Activated naive CD4-positive, alpha-beta T cell treated with anti-CD3 and anti-CD28 coated beads, Interleukin-2, amount 50 U/mL, for 72 hours (primary cell): ENCODE data around the gene RNF225. TPM values are rescaled to one million over a fixed set of nuclear protein-coding genes. Genes with fewer than 3 reads are reported as not detected.
"Not testable (repeated sequence)": the region's sequence is repeated elsewhere in the genome, so short reads cannot be mapped to it uniquely, and the experiment has no call there.

Experiments
- ATAC-seq, 2 donors: fragments of 150-1000 bp; cut with Tn5 transposase; 2 replicates each; pipeline ENCODE4 v1.10.0; 2021; ENCODE audit warnings: mild to moderate bottlenecking in 2 of 2, moderate library complexity in 2 of 2
- DNase-seq, 2 donors: peaks; one replicate each; pipeline ENCODE4 v3.0.0; 2021 to 2022; ENCODE audit warnings: low spot score in 2 of 2
- H3K27ac Mint-ChIP-seq, 2 donors: one replicate each; pipeline ENCODE4 v1.8.0; 2022; ENCODE audit warnings: mild to moderate bottlenecking in 2 of 2, mixed read lengths in 2 of 2
- H3K36me3 Mint-ChIP-seq, 2 donors: one replicate each; pipeline ENCODE4 v1.8.0; 2022; ENCODE audit warnings: mixed read lengths in 2 of 2
- H3K9me3 Mint-ChIP-seq, 2 donors: one replicate each; pipeline ENCODE4 v1.8.0; 2022; ENCODE audit warnings: mixed read lengths in 2 of 2
- total RNA-seq, 2 donors: library from RNA; stranded (reverse); gene quantifications; one replicate each; pipeline ENCODE4 v1.2.3, GENCODE V29; 2022

The RNF225 gene
- total RNA-seq, 2 donors from 2014 or later, result 0.48 to 0.60 TPM

- Mint-ChIP-seq H3K27ac (no peak overlapping the region), H3K9me3 (no peaks in the 10 kb centered on the region), H3K36me3 (peaks cover 18 to 23% of the 10 kb centered on the region in 2 donors)
- ATAC-seq (no peak), DNase-seq (no peak)
Observed at GRCh38 chr19:58396691-58397532, 1.5 kb downstream of the RNF225 start.

GRCh38 chr19:58397533-58398037, 2.1 kb downstream of the RNF225 start:
- no peak for DNase-seq
- no peak overlapping the region for H3K27ac Mint-ChIP-seq
- no peak for ATAC-seq
- peaks cover 18 to 23% of the 10 kb centered on the region in 2 donors for H3K36me3 Mint-ChIP-seq
- no peaks in the 10 kb centered on the region for H3K9me3 Mint-ChIP-seq

GRCh38 chr19:58398087-58398486, 2.6 kb downstream of the RNF225 start:
- Mint-ChIP-seq H3K9me3 (no peaks in the 10 kb centered on the region), H3K27ac (no peak overlapping the region), H3K36me3 (peaks cover 18% of the 10 kb centered on the region in 2 donors)
- ATAC-seq (no peak), DNase-seq (no peak)

- Mint-ChIP-seq H3K36me3 (peaks cover 13 to 16% of the 10 kb centered on the region in 2 donors), H3K27ac (no peak overlapping the region), H3K9me3 (no peaks in the 10 kb centered on the region)
- ATAC-seq (no peak), DNase-seq (no peak)
Observed at GRCh38 chr19:58398545-58398944, 3.1 kb downstream of the RNF225 start.

GRCh38 chr19:58399903-58400302, 4.4 kb downstream of the RNF225 start:
- peaks cover under 1 to 2% of the 10 kb centered on the region in 2 donors for H3K36me3 Mint-ChIP-seq
- DNase-seq, result no peak
- ATAC-seq, result no peak
- H3K27ac Mint-ChIP-seq, result peak overlapping the region in 1 of 2 donors; percentile 53
- no peaks in the 10 kb centered on the region for H3K9me3 Mint-ChIP-seq

GRCh38 chr19:58400316-58400915, 5.0 kb downstream of the RNF225 start:
- DNase-seq, result no peak
- no peak for ATAC-seq
- Mint-ChIP-seq H3K9me3 (no peaks in the 10 kb centered on the region), H3K36me3 (no peaks in the 10 kb centered on the region), H3K27ac (peak overlapping the region; percentile 70 to 93)

GRCh38 chr19:58400916-58401839, 5.7 kb downstream of the RNF225 start:
- ATAC-seq, result peak; percentile 97 to 99
- peak overlapping the region; percentile 70 to 93 for H3K27ac Mint-ChIP-seq
- peak; percentile 98 to 99 for DNase-seq
- no peaks in the 10 kb centered on the region for H3K36me3 Mint-ChIP-seq
- no peaks in the 10 kb centered on the region for H3K9me3 Mint-ChIP-seq

- ATAC-seq, result no peak
- Mint-ChIP-seq H3K27ac (peak overlapping the region in 1 of 2 donors; percentile 70), H3K36me3 (no peaks in the 10 kb centered on the region), H3K9me3 (no peaks in the 10 kb centered on the region)
- DNase-seq, result no peak
Observed at GRCh38 chr19:58401840-58402421, 6.5 kb downstream of the RNF225 start.

- not testable (repeated sequence) for H3K36me3 Mint-ChIP-seq, DNase-seq, H3K9me3 Mint-ChIP-seq, ATAC-seq
- H3K27ac Mint-ChIP-seq, result peak overlapping the region in 1 of 2 donors; percentile 55
Observed at GRCh38 chr19:58403920-58404478, 8.5 kb downstream of the RNF225 start.

- H3K36me3 Mint-ChIP-seq, result peaks cover 6 to 15% of the 10 kb centered on the region in 2 donors
Observed at GRCh38 chr19:58406818-58407657, 11.6 kb downstream of the RNF225 start.

GRCh38 chr19:58407658-58408151, 12.2 kb downstream of the RNF225 start:
- H3K9me3 Mint-ChIP-seq, result no peaks in the 10 kb centered on the region
- no peak for DNase-seq
- H3K36me3 Mint-ChIP-seq, result peaks cover 6 to 15% of the 10 kb centered on the region in 2 donors
- peak overlapping the region; percentile 83 to 93 for H3K27ac Mint-ChIP-seq
- ATAC-seq, result peak in 1 of 2 donors; percentile 26

More at GRCh38 chr19:58406818-58407657, 11.6 kb downstream of the RNF225 start:
- Mint-ChIP-seq H3K27ac (peak overlapping the region; percentile 83 to 91), H3K9me3 (no peaks in the 10 kb centered on the region)
- DNase-seq (no peak), ATAC-seq (no peak)

- ATAC-seq (peak; percentile 92 to 97), DNase-seq (peak; percentile 94 to 97)
- Mint-ChIP-seq H3K9me3 (no peaks in the 10 kb centered on the region), H3K27ac (peak within 1 kb of the TSS; percentile 83 to 93), H3K36me3 (peaks cover 6 to 15% of the 10 kb centered on the region in 2 donors)
Observed at GRCh38 chr19:58408152-58409009, 12.9 kb downstream of the RNF225 start, which contains the start of gene ZNF584. TSS of gene ZNF584 (plus strand) at chr19:58408649. CDS start at chr19:58409148, 499 bp downstream.

- no peaks in the 10 kb centered on the region for H3K9me3 Mint-ChIP-seq
- DNase-seq (peak in 1 of 2 donors; percentile 46), ATAC-seq (peak in 1 of 2 donors; percentile 23)
- H3K27ac Mint-ChIP-seq, result peak overlapping the region; percentile 83 to 92
- peaks cover 6 to 15% of the 10 kb centered on the region in 2 donors for H3K36me3 Mint-ChIP-seq
Observed at GRCh38 chr19:58409010-58409790, 13.7 kb downstream of the RNF225 start.
